HFFc6 (cell line): ENCODE results near the gene KANSL3. TPM values are rescaled to one million over a fixed set of nuclear protein-coding genes. Genes with fewer than 3 reads are reported as not detected.

ENCODE experiments used
- DNase-seq: peaks from one replicate; pipeline ENCODE4 v3.0.0-alpha.2; 2018
- H3K27ac Mint-ChIP-seq: 2 replicates; pipeline ENCODE4 v1.8.0; 2020; ENCODE audit warnings: mild to moderate bottlenecking, mixed read lengths
- H3K27me3 Mint-ChIP-seq: 2 replicates; pipeline ENCODE4 v1.8.0; 2021; ENCODE audit warnings: mild to moderate bottlenecking, moderate library complexity, mixed read lengths; ENCODE audit not compliant: insufficient read depth
- H3K36me3 Mint-ChIP-seq: 2 replicates; pipeline ENCODE4 v1.8.0; 2021; ENCODE audit warnings: low read depth, mixed read lengths
- H3K4me1 Mint-ChIP-seq: 2 replicates; pipeline ENCODE4 v1.8.0; 2020; ENCODE audit warnings: low read depth, mixed read lengths
- H3K4me3 Mint-ChIP-seq: 2 replicates; pipeline ENCODE4 v1.8.0; 2020; ENCODE audit warnings: mild to moderate bottlenecking, moderate library complexity, mixed read lengths
- H3K9me3 Mint-ChIP-seq: 2 replicates; pipeline ENCODE4 v1.8.0; 2020; ENCODE audit warnings: mild to moderate bottlenecking, mixed read lengths
- total RNA-seq, 6 experiments: library from RNA; stranded (reverse); fragmentation: NEBNext Ultra II Directional; extraction: Animal tissue kit (Norgen Biotek cat#: 25700); gene quantifications; 2 replicates in 1 of 6; 3 replicates in 5 of 6; pipeline ENCODE4 v1.2.3, GENCODE V29; 2021
- TF ChIP-seq, protein P1 (sequence below): fragments of 200-600 bp; sonication (generic); IDR thresholded peaks from 2 replicates; pipeline ENCODE4 v1.5.0; 2021; ENCODE audit warnings: antibody characterized with exemption, mild to moderate bottlenecking

KANSL3 gene
- total RNA-seq, 6 experiments from 2014 or later = 19.3 to 28.3 (median 26.7) TPM

DNA sequence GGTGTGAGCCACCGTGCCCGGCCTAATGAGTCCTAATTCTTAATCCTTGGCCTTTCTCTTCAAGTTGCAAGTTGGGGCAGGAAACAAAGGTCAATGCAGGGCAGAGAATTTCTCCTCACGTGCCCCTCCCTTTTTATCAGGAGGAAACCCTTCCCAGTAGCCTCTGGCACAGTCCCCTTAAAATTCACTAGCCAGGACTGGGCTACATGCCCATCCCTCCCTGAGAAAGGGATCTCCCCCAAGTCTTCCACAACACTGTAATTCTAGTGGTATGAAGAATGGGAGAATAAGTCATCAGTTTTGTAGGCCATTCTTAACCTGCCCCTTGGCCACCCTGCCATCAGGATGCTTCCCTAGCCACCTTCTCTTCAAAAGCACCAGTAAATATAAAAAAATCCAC lies 59.4 kb downstream of the KANSL3 start:
- DNase-seq = no peak
- Mint-ChIP-seq H3K9me3 (no peaks in the 10 kb centered on the region), H3K27ac (no peak overlapping the region), H3K36me3 (no peaks in the 10 kb centered on the region), H3K4me1 (peaks cover under 1% of the 10 kb centered on the region), H3K4me3 (no peak overlapping the region), H3K27me3 (no peaks in the 10 kb centered on the region)
- TF ChIP-seq, protein P1, sequence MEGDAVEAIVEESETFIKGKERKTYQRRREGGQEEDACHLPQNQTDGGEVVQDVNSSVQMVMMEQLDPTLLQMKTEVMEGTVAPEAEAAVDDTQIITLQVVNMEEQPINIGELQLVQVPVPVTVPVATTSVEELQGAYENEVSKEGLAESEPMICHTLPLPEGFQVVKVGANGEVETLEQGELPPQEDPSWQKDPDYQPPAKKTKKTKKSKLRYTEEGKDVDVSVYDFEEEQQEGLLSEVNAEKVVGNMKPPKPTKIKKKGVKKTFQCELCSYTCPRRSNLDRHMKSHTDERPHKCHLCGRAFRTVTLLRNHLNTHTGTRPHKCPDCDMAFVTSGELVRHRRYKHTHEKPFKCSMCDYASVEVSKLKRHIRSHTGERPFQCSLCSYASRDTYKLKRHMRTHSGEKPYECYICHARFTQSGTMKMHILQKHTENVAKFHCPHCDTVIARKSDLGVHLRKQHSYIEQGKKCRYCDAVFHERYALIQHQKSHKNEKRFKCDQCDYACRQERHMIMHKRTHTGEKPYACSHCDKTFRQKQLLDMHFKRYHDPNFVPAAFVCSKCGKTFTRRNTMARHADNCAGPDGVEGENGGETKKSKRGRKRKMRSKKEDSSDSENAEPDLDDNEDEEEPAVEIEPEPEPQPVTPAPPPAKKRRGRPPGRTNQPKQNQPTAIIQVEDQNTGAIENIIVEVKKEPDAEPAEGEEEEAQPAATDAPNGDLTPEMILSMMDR = no peak

DNA sequence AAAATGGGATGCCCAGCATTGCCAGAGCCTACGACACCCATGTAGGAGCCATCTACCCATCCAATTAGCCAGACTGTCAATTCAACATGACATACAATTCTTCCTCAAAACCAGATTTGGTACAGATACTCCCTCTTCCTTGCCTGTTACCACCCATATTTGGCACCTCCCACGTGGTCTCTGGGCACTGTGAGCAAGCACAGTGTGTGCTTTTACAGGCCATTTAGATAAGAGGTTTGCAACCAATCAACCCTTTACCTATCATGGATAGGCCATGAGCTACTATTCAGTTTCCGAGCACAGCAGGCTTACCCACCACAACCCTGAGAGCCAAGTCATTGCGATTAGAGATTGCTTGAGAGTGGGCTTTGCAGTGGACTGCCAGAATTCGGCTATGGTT lies 60.6 kb downstream of the KANSL3 start:
- no peaks in the 10 kb centered on the region; the same call in 1 of the 2 replicates for H3K27me3 Mint-ChIP-seq
- TF ChIP-seq, protein P1 = no peak
- no peaks in the 10 kb centered on the region for H3K9me3 Mint-ChIP-seq
- DNase-seq = no peak
- H3K4me3 Mint-ChIP-seq = no peak overlapping the region
- no peaks in the 10 kb centered on the region for H3K4me1 Mint-ChIP-seq
- no peak overlapping the region for H3K27ac Mint-ChIP-seq
- no peaks in the 10 kb centered on the region for H3K36me3 Mint-ChIP-seq

DNA sequence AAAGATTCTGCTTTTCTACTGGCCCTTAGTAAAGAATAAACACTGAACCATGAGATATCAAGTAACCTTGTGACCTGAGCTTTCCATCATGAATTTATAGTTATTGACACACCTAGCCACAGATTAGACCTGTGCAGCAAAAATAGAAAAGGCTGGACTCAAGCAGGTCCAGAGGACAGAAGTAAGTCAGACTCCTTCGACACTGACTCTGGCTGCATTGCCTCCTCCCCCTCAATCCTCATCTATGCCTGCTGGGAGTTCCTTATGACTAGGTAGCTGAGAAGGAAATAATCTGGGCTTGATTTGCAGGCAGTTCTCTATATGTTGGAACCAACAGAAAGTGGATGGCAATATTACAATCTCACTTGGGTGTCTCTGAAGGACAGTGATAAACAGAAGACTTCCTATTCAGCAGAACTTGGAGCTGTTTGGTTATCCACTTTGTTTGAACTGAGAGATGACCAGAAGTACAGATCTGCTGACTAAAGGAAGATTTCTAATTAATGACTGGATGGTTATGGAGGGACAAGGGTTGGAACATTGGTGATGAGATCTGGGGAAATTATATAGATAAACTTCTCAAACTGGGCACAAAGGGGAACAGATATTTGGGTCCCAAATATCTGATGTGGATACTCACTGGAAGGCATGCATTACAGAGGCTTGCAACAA lies 62.2 kb downstream of the KANSL3 start:
- Mint-ChIP-seq H3K9me3 (no peaks in the 10 kb centered on the region), H3K4me3 (no peak overlapping the region), H3K27me3 (no peaks in the 10 kb centered on the region; the same call in 1 of the 2 replicates), H3K27ac (no peak overlapping the region), H3K36me3 (no peaks in the 10 kb centered on the region), H3K4me1 (no peaks in the 10 kb centered on the region)
- TF ChIP-seq, protein P1 = no peak
- DNase-seq = no peak

DNA sequence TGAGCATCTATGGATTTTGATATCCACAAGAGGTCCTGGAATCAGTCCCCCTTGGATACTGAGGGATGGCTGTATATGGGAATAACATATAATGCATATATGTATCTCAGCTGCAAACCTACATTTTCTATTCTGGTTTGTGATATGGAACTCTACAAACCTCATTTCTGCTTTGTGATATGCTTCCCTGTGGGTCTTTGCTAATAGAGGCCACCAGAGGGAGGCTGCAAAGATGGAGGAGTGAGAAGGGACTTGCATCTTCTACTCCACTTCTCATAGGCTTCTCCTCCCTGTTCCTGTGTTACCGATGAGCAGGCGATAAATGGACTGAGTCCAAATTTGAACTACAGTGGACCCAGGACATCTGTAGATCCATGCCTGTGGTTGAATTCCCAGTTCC lies 63.7 kb downstream of the KANSL3 start:
- H3K27me3 Mint-ChIP-seq = no peaks in the 10 kb centered on the region; the same call in 1 of the 2 replicates
- no peaks in the 10 kb centered on the region for H3K9me3 Mint-ChIP-seq
- TF ChIP-seq, protein P1 = peak; percentile 49
- no peak for DNase-seq
- H3K27ac Mint-ChIP-seq = no peak overlapping the region
- H3K4me1 Mint-ChIP-seq = no peaks in the 10 kb centered on the region
- H3K4me3 Mint-ChIP-seq = no peak overlapping the region
- no peaks in the 10 kb centered on the region for H3K36me3 Mint-ChIP-seq

DNA sequence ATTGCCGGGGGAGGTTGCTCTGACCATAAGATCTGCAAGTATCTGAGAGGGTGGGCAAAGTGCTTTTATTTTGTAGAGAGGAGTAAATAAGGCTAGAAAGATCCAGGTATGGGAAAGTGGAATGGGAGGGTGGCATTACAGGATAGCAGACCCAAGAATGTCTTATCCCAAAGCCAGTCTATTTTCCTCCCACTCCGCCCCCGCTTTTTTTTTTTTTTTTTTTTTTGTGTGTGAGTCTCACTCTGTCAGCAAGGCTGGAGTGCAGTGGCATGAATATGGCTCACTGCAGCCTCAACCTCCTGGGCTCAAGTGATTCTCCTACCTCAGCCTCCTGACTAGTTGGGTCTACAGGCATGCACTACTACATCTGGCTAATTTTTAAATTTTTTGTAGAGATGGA lies 70.0 kb downstream of the KANSL3 start:
- no peak for DNase-seq
- Mint-ChIP-seq H3K27me3 (peaks cover 12% of the 10 kb centered on the region), H3K4me1 (no peaks in the 10 kb centered on the region), H3K9me3 (no peaks in the 10 kb centered on the region), H3K36me3 (no peaks in the 10 kb centered on the region), H3K4me3 (no peak overlapping the region), H3K27ac (no peak overlapping the region)
- TF ChIP-seq, protein P1 = no peak
